Measurements from ENCODE around the gene APOA4. TPM values are rescaled to one million over a fixed set of nuclear protein-coding genes. Genes with fewer than 3 reads are reported as not detected.

The APOA4 gene
- polyA plus RNA-seq, 1 of the 3 experiments (the other 2 are of a cell fraction), result not detected

- CTCF ChIA-PET, result no interaction called here
- no peak for DNase-seq
- Histone ChIP-seq H3K36me3 (replicated peaks in 1 of 2; ENCODE audit: control insufficient read depth in 1 of 2, insufficient read depth in 2 of 2, low read length in 1 of 2) (no peaks in the 10 kb centered on the region), H3K9me3 (no peaks in the 10 kb centered on the region), H3K9ac (no peak overlapping the region), H3K4me3 (ENCODE audit: low read depth in 2 of 2, low read length in 1 of 2) (no peak overlapping the region), H3K4me1 (ENCODE audit: control insufficient read depth in 1 of 2, insufficient read depth in 2 of 2, low read depth in 1 of 2, low read length in 1 of 2) (no peaks in the 10 kb centered on the region), H3K79me2 (ENCODE audit: insufficient read depth) (no peaks in the 10 kb centered on the region), H3F3A (replicated peaks; ENCODE audit: insufficient read depth) (no peaks in the 10 kb centered on the region), H2AFZ (ENCODE audit: low read depth) (no peak overlapping the region), H3K27me3 (ENCODE audit: insufficient read depth) (no peaks in the 10 kb centered on the region), H3K4me2 (no peak overlapping the region), H3K27ac (ENCODE audit: low read depth in 2 of 2, low read length in 1 of 2) (no peak overlapping the region), H3K9me2 (no peaks in the 10 kb centered on the region), H4K20me1 (ENCODE audit: insufficient read depth) (no peaks in the 10 kb centered on the region)
- no peak for TF ChIP-seq REST (IDR thresholded peaks at IDR 0.05; ENCODE audit: low read depth, low read length)
- no peak for TF ChIP-seq RFX5 (IDR thresholded peaks at IDR 0.05; ENCODE audit: low read length)
- no peak for TF ChIP-seq RXRA (IDR thresholded peaks at IDR 0.05; ENCODE audit: borderline replicate concordance, low read depth)
- no peak for TF ChIP-seq NRF1 (IDR thresholded peaks at IDR 0.05; ENCODE audit: low read depth, low read length)
- no peak for TF ChIP-seq FOXJ3 (CRISPR knock-in tag; IDR thresholded peaks at IDR 0.05)
- TF ChIP-seq SIN3A (IDR thresholded peaks at IDR 0.05; ENCODE audit: borderline replicate concordance, low read depth, low read length), result no peak
- no peak for TF ChIP-seq EZH2phosphoT487 (IDR thresholded peaks at IDR 0.05; ENCODE audit: borderline replicate concordance, low read depth)
- TF ChIP-seq PBX3 (IDR thresholded peaks at IDR 0.05), result no peak
- TF ChIP-seq TCF12 (IDR thresholded peaks at IDR 0.05), result no peak
- no peak for TF ChIP-seq CTCF (IDR thresholded peaks at IDR 0.05)
- TF ChIP-seq RAD21 (IDR thresholded peaks at IDR 0.05; ENCODE audit: low read length), result no peak
- TF ChIP-seq MEF2A (IDR thresholded peaks at IDR 0.05; ENCODE audit: borderline replicate concordance, low read depth), result no peak
- TF ChIP-seq JUND (IDR thresholded peaks at IDR 0.05), result no peak
- TF ChIP-seq MXI1 (IDR thresholded peaks at IDR 0.05; ENCODE audit: low read depth, low read length), result no peak
- POLR2A ChIA-PET, result no interaction called here
- 75% methylated on average over 14 of the region's 14 CpGs for WGBS (ENCODE audit: low lambda C conversion rate)
Measured at GRCh38 chr11:116808262-116809175, 14.6 kb downstream of the APOA4 start.

All from SK-N-SH (cell line).